Endothelial cell of umbilical vein (primary cell): Measurements from ENCODE around the gene ATXN2. TPM values are rescaled to one million over a fixed set of nuclear protein-coding genes. Genes with fewer than 3 reads are reported as not detected.
A peak's percentile ranks its signal among the peaks of the same experiment; 100 is the strongest.

Experiments
- BruUV-seq: library from RNA; stranded (reverse); fragments of 400-500 nt; replicated peaks from 2 replicates; lab custom pipeline; 2021; lab: Mats Ljungman, UMichigan
- CTCF ChIA-PET: fragments of 300-600, 350-600 bp; sonication (Branson Sonifier 250); formaldehyde crosslinking; loops from one replicate; lab custom pipeline; 2021; ENCODE audit warnings: antibody characterized with exemption, inconsistent platforms; lab: Charles Lee
- POLR2A ChIA-PET: fragments of 300-600, 350-600 bp; sonication (Branson Sonifier 250); formaldehyde crosslinking; loops from one replicate; lab custom pipeline; 2021; ENCODE audit warnings: antibody characterized with exemption, inconsistent platforms; lab: Charles Lee
- DNase-seq: peaks from one replicate; pipeline ENCODE4 v3.0.0-alpha.2; 2011; ENCODE audit warnings: low read depth, low spot score
- FAIRE-seq: peaks from 2 replicates; lab custom pipeline; 2011; peaks lifted over from hg19 to GRCh38; lab: Jason Lieb, UNC
- H2AFZ ChIP-seq: 2 replicates; pipeline ENCODE4 v1.6.0; 2012; ENCODE audit warnings: low read depth, low read length, control low read depth, inconsistent platforms
- H3K27ac ChIP-seq: 2 replicates; pipeline ENCODE4 v1.5.1; 2011; ENCODE audit warnings: low read depth, mild to moderate bottlenecking, control low read depth, low read length, moderate library complexity; ENCODE audit not compliant: insufficient read depth
- H3K27me3 ChIP-seq, 2 experiments: 2 replicates each; pipeline versions ENCODE4 v1.6.0 to v1.6.1; 2011; ENCODE audit warnings: low read length in 2 of 2, mixed read lengths in 1 of 2; ENCODE audit not compliant: control insufficient read depth in 2 of 2, insufficient read depth in 2 of 2
- H3K36me3 ChIP-seq, 2 experiments: 2 replicates in 1 of 2; 3 replicates in 1 of 2; pipeline ENCODE4 v1.5.1; 2011; ENCODE audit warnings: low read length in 2 of 2, mild to moderate bottlenecking in 1 of 2, moderate library complexity in 1 of 2; ENCODE audit not compliant: control insufficient read depth in 2 of 2, insufficient read depth in 2 of 2; ENCODE audit errors: extremely low read depth in 1 of 2
- H3K4me1 ChIP-seq: 3 replicates; pipeline ENCODE4 v1.5.1; 2011; ENCODE audit warnings: mild to moderate bottlenecking, low read length; ENCODE audit not compliant: control insufficient read depth, insufficient read depth; ENCODE audit errors: extremely low read depth
- H3K4me2 ChIP-seq: 2 replicates; pipeline ENCODE4 v1.6.1; 2011; ENCODE audit warnings: low read length, control low read depth, mixed read lengths; ENCODE audit not compliant: insufficient read depth
- H3K4me3 ChIP-seq, 3 experiments: fragments of 200-600 bp in 1 of 3; sonication (generic), shearing (Covaris generic) in 1 of 3; replicated peaks in 1 of 3; 2 replicates each; pipeline ENCODE4 v1.5.1; 2011 to 2016; ENCODE audit warnings: control low read depth in 3 of 3, low read length in 3 of 3, mild to moderate bottlenecking in 2 of 3, inconsistent platforms in 1 of 3, low read depth in 1 of 3, moderate library complexity in 1 of 3; ENCODE audit not compliant: insufficient read depth in 1 of 3
- H3K79me2 ChIP-seq: 2 replicates; pipeline ENCODE4 v1.6.0; 2012; ENCODE audit warnings: low read length, inconsistent platforms; ENCODE audit not compliant: control insufficient read depth, insufficient read depth
- H3K9ac ChIP-seq: replicated peaks from 2 replicates; pipeline ENCODE3; 2011; ENCODE audit warnings: low read length, control low read depth; ENCODE audit not compliant: insufficient read depth; ENCODE audit errors: extremely low read depth
- H3K9me1 ChIP-seq: replicated peaks from 3 replicates; pipeline ENCODE4 v1.6.0; 2011; ENCODE audit warnings: mild to moderate bottlenecking, low read length; ENCODE audit not compliant: control insufficient read depth, insufficient read depth; ENCODE audit errors: extremely low read depth
- H3K9me3 ChIP-seq: replicated peaks from 2 replicates; pipeline ENCODE4 v1.5.1; 2012; ENCODE audit warnings: low read length, inconsistent platforms; ENCODE audit not compliant: control insufficient read depth, insufficient read depth
- H4K20me1 ChIP-seq: replicated peaks from 2 replicates; pipeline ENCODE3; 2011; ENCODE audit warnings: mild to moderate bottlenecking, low read length; ENCODE audit not compliant: control insufficient read depth, insufficient read depth; ENCODE audit errors: extremely low read depth
- CTCF ChIP-seq, 2 donors: IDR thresholded peaks; 1 replicate in 1 of 2; 2 replicates in 1 of 2; pipeline ENCODE4 v1.5.1; 2011; ENCODE audit warnings: low read length in 2 of 2, mild to moderate bottlenecking in 2 of 2, moderate library complexity in 2 of 2, control low read depth in 1 of 2, inconsistent platforms in 1 of 2, low read depth in 1 of 2; ENCODE audit not compliant: insufficient read depth in 1 of 2; ENCODE audit errors: extremely low read depth in 1 of 2
- POLR2AphosphoS5 ChIP-seq: IDR thresholded peaks from 2 replicates; pipeline ENCODE4 v1.6.1; 2012; ENCODE audit warnings: low read depth, mild to moderate bottlenecking, control low read depth, low read length, moderate library complexity; ENCODE audit not compliant: insufficient read depth
- dilution Hi-C: fragments of 300-500 bp; cut with MboI; formaldehyde crosslinking; loops from one replicate; pipeline ENCODE4 v1.15.0; 2019; ENCODE audit warnings: low sequenced_read_pairs; ENCODE audit not compliant: extremely low pct_ligation_motif_present
- intact Hi-C: fragments of 100-400 bp; cut with micrococcal nuclease; formaldehyde crosslinking; loops from one replicate; pipeline ENCODE4 v1.10.0; 2022
- polyA plus RNA-seq, 4 experiments: library from polyadenylated mRNA; depleted of rRNA in 3 of 4; stranded (reverse) in 3 of 4; unstranded in 1 of 4; fragments of >200 nt; gene quantifications; 2 replicates each; pipeline versions ENCODE4 v1.2.1 to v1.2.3, GENCODE V29; 2011 to 2012; ENCODE audit warnings: missing spikeins in 1 of 4
- total RNA-seq: library from RNA; stranded (reverse); gene quantifications from 2 replicates; pipeline ENCODE4 v1.2.3, GENCODE V29; 2021
- TF ChIP-seq, protein P1 (sequence below): IDR thresholded peaks from 2 replicates; pipeline ENCODE4 v1.6.1; 2011; ENCODE audit not compliant: insufficient read depth, insufficient read length

Gene ATXN2
- total and polyA plus RNA-seq, 2 donors (not counting 3 experiments of a cell fraction or from before 2014, with no cell fraction given), result 58.9 to 86.7 TPM

- Histone ChIP-seq H2AFZ (no peak overlapping the region), H3K9me1 (no peaks in the 10 kb centered on the region), H3K4me1 (peaks cover 76% of the 10 kb centered on the region), H3K79me2 (peaks cover 97% of the 10 kb centered on the region), H3K4me2 (peak overlapping the region; percentile 2), H3K9ac (peak overlapping the region; percentile 13), H3K4me3 (no peak overlapping the region), H3K27ac (peak overlapping the region; percentile 85), H3K36me3 (peaks cover 0 to 13% of the 10 kb centered on the region in 2 experiments), H3K27me3 (no peaks in the 10 kb centered on the region), H3K9me3 (no peaks in the 10 kb centered on the region), H4K20me1 (no peaks in the 10 kb centered on the region)
- FAIRE-seq, result peak; percentile 77
- DNase-seq, result peak; percentile 67
- TF ChIP-seq POLR2AphosphoS5 (no peak), CTCF (IDR thresholded peaks at IDR 0.05; ENCODE audit: extremely low read depth in 1 of 2, insufficient read depth in 1 of 2, low read depth in 1 of 2, low read length in 2 of 2) (no peak)
- TF ChIP-seq, protein P1, sequence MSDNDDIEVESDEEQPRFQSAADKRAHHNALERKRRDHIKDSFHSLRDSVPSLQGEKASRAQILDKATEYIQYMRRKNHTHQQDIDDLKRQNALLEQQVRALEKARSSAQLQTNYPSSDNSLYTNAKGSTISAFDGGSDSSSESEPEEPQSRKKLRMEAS, result peak; percentile 34
- no TSS peak for BruUV-seq
- intact Hi-C loops (loop anchor here (1.0 kb wide), 1 partner anchor 8 kb away; no protein-coding TSS in a partner anchor), dilution Hi-C loops (no loop called here)
- CTCF ChIA-PET, result interaction anchor here (0.8 to 2.6 kb wide), 11 partner anchors 7 to 42 kb away, joined by 3 to 30 read pairs (median 6); partner anchors contain the start of gene SH2B3
- POLR2A ChIA-PET, result interaction anchor here (0.9 to 1.0 kb wide), 2 partner anchors 7 to 17 kb away, joined by 3 to 5 read pairs; no protein-coding TSS in a partner anchor
These were observed 160.6 kb downstream of the ATXN2 start for GRCh38 chr12:111438481-111438880.
